ENCODE results near the gene RSPH3.

Gene RSPH3

GRCh38 chr6:158934157-158934556, 65.8 kb downstream of the RSPH3 start:
- TF ChIP-seq CTCF (conservative IDR thresholded peaks at IDR 0.05) (no peak), ZFX (IDR thresholded peaks at IDR 0.05) (no peak)
- H3K27ac ChIP-seq: no peak overlapping the region

GRCh38 chr6:158933079-158933595, 66.9 kb downstream of the RSPH3 start:
- no peak overlapping the region for H3K27ac ChIP-seq
- TF ChIP-seq ZFX (IDR thresholded peaks at IDR 0.05): no peak
- TF ChIP-seq CTCF (conservative IDR thresholded peaks at IDR 0.05): no peak

GRCh38 chr6:158928068-158928467, 71.9 kb downstream of the RSPH3 start:
- H3K27ac ChIP-seq: no peak overlapping the region
- no peak for TF ChIP-seq ZFX (IDR thresholded peaks at IDR 0.05)
- no peak for TF ChIP-seq CTCF (conservative IDR thresholded peaks at IDR 0.05)

- H3K27ac ChIP-seq: no peak overlapping the region
- TF ChIP-seq ZFX (IDR thresholded peaks at IDR 0.05): no peak
- TF ChIP-seq CTCF (conservative IDR thresholded peaks at IDR 0.05): no peak
These were observed 73.6 kb downstream of the RSPH3 start for GRCh38 chr6:158926414-158926813.

- TF ChIP-seq CTCF (conservative IDR thresholded peaks at IDR 0.05) (no peak), ZFX (IDR thresholded peaks at IDR 0.05) (no peak)
- H3K27ac ChIP-seq: no peak overlapping the region
These were observed 75.2 kb downstream of the RSPH3 start for GRCh38 chr6:158924499-158925455.

GRCh38 chr6:158923805-158924498, 76.0 kb downstream of the RSPH3 start:
- no peak overlapping the region for H3K27ac ChIP-seq
- TF ChIP-seq ZFX (IDR thresholded peaks at IDR 0.05) (no peak), CTCF (conservative IDR thresholded peaks at IDR 0.05) (no peak)

All from C4-2B (cell line).